NK-92 (cell line): ENCODE data around the gene MCM8.

Experiments used
- DNase-seq: peaks from one replicate; lab custom pipeline; 2025; ENCODE audit not compliant: unreplicated experiment; lab: John Stamatoyannopoulos, UW

The MCM8 gene

DNA sequence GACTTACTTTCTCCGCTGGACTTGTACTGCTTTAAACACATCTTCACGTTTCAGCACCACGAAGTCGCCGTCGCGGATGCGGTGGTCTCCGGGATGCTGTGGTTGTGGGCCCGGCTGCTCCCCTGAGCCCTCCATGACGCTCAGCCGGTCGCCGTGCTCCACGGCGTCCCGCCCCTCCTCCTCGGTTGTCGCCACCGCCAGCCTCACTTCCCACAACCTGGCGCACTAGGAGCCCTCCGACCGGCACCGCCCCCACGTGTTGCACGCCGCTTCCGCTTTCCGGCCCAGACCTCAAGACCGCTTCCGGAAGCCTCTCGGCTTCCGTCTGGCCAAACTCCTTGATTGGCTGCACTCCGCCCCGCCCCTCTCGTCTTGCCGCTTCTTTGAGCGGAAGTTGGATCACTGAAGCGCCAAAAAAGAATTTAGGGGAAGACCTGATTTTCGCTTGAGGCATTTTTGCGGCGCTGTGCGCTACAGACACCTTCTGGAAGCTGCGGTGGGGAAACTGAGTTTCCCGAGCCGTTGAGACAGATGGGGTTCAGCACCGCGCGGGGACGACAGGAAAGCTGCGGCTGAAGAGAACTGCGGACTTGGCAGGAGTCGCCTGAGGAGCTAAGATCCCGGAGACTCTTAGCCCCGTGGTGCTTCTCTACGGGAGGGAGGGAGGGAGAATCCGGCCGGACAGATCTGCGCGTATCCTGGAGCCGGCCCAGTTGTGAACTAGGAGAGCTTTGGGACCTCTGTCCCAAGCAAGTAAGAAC, at the start of gene MCM8, which contains the start of gene TRMT6:
Gene MCM8, plus strand, starts transcription at position 382 of the 761 bp plus-strand sequence. CDS start 1,364 bp downstream, outside the sequence.
Gene TRMT6, minus strand, starts transcription at position 263 of the 761 bp plus-strand sequence. Its CDS starts 128 bp downstream, at position 135.
- DNase-seq, result peak; percentile 86

DNA sequence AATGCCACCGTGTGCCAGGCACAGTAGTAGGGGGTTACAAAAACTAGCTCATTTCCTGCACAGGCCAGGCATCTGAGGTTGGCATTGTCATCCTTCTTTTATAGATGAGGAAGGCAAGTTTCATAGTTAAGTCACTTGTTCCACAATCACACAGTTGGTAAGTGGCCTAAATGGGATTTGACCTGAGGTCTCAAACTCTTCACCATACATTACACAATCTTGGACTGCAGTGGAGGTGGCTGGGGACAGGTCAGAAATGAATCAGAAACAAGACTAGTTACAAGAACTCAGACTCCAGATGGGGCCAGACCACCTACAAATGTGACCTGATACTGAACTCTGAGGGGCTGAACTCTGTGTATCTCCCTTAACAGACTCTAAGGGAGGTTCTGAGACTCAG, 49.5 kb upstream of the MCM8 start:
- no peak for DNase-seq

DNA sequence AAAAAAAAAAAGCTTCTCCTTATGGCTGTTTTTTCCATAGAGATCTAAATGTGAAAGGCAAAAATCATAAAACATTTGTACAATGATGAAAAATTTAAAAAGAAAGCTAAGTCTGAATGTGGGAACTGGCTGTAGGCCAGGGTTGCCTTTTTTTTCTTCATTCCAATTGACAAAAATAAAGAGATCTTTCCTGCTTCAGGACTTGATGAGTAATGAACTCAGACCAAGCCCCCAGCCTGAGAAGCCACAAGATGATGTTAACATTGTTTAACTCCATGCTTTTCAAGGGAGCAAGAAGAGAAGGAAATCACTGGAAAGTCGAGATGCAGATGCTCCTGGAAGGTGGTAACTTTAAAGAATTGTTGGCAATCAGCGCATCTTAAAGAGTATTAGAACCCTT, 41.5 kb upstream of the MCM8 start:
- no peak for DNase-seq

DNA sequence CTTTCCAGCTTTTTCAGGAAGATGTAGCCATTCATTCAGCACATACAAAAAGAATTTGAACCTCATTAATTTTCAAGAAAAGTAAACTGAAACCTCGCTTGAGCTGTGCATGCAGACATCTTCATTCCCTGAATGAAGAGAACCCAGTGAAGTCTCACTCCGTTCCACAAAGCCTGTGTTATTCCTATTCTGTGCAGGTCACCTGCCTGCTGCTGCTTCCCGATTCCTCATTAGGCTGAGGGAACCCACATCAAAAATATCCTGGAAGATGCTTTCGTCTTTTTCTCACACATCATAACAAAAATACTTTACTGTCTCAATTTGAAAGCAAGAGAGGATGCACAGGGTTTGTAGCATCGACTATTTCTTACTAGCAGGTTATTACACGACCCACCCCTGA, 40.3 kb upstream of the MCM8 start:
- no peak for DNase-seq

DNA sequence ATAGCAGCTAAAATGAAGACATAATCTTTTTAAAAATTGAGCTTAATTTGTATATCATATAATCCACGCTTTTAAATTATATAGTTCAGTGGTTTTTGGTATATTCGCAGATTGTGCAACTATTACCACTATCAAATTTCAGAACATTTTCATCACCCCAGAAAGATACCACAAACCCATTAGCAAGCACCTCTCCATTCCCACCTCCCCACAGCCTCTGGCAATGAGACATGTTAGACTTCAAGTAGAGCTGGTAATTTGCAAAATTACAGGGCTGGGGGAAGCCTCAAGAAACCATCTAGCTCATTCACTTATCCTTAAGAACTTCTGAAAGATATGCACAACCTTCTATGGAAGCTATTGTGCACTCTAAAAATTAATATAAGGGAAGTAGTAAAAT, 37.3 kb upstream of the MCM8 start:
- DNase-seq, result no peak

DNA sequence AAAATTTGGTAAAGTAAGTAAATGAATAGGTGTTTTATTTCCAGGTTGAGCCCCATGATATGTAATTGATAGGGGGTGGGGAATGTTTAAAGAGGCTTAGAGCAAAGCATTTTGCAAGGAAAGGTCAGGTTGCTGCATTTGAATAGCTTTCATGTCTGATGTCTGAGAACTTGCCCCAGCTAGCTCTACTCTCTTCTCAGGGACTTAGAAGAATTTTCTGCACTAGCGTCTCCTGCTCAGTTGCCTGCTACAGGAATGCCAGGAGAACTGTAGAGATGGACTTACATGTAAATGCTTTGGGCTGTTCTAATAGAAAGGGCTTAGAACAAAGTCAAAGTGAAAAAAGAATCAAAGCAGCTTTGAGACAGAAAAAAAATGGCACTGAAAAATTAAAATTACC, 35.6 kb upstream of the MCM8 start:
- no peak for DNase-seq

DNA sequence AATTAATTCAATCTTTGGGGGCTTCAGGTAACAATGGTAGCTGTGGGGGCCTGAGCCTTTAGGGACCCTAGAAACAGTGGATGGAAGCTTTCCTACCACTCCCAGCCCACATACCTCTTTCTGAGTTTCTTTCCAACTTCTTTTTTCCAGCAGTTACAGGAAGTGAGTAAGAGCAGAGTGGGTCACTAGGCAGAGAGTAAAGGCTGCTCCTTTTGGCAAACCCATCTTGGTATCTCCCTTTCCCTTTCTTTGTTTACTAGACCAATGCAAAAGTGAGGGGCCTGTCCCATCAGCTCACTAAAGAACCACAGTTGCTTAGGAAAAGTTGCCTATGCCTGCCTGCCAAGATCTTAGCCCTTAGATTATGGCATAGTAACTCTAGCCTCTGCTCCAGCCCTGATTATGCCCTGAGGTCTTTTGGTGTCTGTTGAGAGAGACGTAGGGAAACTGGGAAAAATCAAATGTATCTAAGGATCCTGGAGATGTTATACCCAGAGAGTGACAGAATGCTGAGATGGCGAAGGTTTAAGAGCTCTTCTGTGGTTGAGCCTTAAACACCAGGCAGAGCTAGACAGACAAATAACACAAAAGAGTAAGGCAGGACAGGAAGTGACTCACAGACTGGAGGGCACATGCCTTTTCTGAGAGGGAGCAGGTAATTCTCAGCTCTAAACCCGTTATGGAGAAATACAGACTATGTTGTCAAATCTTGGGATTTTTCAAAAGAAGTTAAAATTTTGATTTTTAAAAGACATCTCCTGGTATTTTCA, 31.4 kb upstream of the MCM8 start:
- DNase-seq, result no peak

DNA sequence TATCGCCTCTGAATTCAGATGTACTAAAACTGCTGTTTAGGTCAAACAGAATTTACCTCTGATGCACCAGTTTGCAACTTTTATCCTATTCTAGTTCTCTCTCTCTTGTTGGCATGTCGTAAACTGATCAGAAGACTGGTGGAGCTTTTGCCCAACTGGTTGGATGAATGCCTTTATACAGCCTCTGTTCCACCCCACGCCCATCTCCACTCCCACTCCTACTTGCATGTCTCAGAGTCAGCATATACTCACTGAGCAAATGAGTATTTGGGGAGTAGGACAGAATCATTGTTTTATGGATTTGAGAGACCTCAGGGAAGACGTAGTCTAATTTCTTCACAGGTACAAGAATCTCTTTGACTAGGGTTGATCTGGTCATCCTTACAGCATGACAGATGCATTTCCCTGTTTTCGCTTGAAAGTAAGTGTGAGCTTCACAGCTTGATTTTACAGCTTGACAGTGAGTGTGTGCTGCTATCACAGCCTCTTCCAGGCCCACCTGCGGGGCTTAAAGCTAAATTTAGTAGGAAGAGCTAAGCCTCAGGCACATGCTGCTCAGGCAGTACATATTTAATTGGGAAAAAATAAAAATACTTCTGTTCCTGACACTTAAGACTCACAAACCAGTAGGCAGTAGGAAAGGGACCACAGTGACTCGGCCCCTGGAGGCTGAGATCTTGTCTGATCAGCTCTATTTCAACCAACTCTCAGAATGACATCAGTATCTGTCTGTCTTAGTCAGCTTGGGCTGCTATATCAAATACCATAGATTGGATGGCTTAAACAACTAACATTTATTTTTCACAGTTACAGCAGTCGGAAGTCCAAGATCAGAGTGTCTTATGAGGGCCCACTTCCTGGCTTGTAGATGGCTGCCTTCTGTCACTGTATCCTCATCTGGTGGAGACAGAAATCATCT, 30.6 kb upstream of the MCM8 start:
- no peak for DNase-seq

DNA sequence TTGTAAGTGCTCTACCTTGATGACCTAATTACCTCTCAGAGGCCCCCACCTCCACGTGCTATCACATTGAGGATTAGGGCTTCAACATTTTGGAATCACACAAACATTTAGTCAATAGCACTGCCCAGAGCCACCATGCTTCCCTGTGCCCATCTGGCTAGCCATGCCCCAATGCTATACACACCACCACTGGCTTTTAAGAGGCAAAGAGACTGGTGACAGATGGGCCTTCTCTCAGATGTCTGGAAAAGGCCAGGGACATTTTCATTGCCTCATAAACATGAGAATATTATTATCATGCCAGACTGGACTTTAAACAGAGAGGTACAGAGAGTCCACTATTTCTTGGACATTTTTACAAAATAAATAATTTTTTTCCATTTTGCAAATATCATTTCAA, 29.9 kb upstream of the MCM8 start:
- DNase-seq, result no peak

DNA sequence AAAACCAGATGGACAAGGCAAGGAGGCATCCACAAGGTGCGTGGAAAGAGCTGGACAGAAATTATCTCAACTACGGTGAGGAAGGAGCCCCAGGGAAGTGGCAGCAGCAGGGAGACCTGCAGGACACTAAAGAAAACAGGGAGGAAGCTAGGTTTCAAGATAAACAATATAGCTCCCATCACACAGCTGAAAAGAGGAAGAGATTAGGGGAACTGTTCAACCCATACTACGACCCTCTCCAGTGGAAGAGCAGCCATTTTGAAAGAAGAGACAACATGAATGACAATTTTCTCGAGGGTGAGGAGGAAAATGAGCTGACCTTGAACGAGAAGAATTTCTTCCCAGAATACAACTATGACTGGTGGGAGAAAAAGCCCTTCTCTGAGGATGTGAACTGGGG, 27.0 kb upstream of the MCM8 start:
- no peak for DNase-seq

DNA sequence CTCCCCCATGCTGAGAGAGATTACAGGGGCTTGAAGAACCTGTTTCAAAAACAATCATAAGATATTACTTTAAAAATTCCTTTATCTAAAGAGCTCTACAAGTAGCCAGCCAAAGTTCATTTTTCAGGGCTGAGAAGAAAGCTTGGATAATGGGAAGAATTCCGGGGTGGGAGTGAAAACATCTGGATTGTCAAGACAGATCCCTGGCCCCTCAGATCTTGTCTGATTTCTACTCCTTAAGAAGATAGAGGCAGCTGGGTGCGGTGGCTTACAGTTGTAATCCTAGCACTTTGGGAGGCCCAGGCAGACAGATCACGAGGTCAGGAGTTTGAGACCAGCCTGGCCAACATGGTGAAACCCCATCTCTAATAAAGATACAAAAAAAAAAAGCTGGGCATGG, 24.9 kb upstream of the MCM8 start:
- no peak for DNase-seq

DNA sequence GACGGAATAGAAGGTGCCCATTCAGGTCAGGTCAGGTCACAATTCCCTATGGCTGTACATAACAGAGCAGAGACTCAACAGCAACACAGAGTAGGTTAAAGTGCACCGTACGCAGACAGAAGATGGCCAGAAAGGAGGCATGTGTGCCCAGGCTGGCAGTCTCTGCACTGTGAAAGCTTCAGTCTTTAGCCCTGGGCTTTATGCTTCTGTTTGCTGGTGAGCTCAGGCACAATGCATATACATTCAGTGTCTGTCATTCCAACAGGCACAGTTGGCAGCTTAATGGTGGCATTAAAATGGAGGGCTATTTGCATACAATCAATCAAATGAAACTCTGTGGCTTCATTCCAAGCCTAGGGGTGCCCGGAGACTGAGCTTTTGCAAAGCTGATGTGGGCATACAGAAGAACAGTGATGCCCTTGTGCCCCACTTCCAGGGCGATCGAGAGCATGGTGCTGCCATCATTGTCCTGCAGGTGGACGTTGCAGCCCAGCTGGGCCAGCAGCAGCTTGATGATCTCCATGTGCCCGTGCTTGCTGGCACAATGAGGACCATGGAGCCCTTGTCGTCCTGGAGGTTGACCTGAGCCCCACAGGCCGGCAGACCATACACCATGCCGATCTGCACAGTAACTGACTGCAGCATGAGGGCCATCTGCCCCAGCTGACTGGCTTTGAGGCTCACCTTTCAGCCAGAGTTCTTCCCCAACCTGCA, 22.5 kb upstream of the MCM8 start:
- no peak for DNase-seq

DNA sequence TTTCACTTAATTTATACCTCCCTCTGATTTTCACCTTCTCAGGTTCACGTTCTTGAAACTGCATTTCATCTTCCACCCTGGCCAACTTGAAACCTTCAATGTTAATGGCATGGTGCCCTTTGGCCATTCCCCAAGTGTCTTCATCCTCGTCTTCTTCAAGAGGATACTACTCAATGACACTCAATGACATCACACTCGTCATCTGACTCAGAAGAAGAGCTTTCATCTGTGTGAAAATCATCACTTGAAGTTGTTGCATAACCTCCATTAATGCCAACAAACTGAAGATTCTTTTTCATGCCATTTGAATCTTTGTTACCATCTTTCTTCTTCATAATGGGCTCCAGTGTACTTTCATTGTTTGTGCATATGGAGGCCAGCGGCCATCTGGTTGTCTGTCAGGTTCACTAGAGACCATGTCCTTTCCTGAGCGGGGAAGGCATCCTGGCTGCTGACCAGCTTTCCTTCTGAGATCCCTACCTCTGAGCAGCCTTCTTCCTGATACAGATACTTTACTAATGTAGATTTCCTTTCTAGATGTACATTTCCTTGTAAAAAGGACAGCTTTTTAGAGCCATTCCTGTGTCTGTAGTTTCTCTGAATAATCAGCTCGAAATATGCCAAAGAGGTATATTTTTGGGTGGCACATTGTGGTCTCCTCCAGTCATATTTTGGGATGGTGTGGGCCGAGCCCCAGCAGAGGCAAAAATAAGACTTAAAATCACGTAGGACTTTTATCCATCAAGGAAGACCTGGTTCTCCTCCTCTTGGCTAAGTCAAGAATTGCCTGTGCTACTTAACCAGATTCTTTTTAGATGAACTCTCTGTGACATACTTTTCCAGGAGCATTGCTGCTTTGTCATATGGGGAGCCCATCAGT, 21.4 kb upstream of the MCM8 start:
- DNase-seq, result no peak

DNA sequence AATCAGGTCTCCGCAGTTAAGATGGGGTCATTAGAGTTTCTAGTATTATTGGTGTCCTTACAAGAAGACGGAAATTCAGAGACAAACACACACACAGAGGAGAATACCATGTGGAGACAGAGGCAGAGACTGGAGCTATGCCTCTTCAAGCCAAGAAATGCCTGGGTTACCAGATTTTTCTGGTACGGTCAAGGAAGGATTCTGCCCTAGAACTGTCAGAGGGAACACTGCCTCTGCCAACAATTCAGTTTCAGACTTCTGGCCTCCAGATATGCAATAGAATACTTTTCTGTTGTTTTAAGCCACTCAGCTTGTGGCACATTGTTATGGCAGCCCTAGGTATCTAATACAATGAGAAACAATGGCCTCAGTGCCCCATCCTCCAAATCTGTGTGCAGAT, 19.0 kb upstream of the MCM8 start:
- no peak for DNase-seq

DNA sequence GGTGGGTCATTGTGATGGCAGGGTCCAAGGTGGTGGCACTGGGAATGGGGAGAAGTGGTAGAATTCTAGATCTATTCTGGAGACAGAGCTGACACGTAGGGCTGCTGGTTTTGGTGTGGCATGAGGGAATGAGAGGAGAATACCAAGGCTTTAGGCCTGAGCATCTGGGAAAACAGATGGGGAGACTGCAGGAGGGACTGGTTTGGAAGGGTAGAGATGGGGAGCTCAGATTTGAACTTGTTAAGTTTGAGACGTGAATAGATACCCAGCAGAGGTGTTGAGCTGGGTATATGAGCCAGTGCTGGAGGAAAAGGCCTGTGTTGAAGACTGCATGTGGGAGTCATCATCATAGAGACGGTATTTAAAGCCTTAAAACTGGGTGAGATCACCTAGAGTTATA, 17.7 kb upstream of the MCM8 start:
- DNase-seq, result no peak

DNA sequence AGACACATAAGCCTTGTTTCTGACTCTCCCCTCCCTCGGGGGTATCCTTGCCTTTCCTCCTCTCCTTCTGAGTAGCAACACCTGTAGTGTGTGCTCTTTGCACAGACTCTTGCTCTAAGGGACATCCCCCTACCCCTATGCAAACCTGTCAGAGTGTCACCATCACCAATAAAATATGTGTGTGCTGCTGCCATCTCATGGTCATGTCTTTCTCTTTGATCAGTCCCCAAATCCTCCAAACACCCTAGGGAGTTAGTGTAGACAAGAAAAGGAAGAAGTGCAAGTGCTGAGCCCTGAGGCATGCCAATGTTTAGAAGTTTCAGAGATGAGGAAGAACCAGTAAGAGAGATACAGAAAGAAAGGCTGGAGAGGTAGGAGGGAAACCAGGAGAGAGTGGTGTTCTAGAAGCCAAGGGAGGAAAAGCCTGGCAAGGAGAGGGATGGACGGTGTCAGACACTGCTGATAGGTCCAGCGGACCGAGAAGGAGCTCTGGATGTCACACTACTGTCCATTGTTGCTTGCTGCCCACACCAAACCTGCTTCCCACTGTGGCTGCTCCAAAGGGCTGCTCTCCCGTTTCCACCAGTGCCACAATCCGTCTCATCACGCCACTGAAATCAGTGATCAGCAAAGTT, 16.5 kb upstream of the MCM8 start:
- DNase-seq, result no peak

DNA sequence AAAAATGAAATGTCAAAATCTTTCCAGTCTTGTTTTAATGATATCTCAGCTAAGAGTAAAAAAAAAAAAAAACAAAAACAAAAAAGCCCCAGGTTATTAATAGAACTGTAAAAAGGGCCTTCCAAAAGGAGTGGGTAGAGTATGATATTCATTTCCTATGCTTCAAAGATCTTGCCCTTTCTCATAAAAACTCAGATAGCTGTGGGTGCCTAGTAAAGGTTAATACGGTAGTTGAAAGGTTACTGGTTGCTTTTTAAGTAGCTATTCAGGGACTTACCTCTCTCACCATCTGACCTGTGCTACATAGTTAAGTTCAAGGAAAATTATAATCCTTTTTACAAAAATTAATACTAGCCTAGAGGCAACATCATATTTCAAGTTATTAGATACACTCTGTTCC, 15.1 kb upstream of the MCM8 start:
- no peak for DNase-seq

DNA sequence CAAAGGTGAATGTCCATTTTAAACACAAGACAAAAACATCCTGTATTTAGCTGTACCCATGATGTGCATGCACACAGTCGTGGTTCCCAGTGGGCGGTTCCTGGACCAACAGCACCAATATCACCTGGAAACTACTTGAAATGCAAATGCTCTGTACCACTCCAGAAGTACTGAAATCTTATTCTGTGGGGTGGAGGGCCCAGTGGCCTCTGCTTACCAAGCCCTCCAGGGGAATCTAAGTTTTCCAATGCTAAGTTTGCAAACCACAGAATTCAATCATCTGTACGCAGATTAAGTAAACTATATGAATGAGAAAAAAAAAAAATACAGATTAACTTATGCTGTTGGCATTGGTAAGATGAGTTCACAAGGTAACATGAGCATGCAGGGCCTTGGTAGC, 14.2 kb upstream of the MCM8 start:
- no peak for DNase-seq

DNA sequence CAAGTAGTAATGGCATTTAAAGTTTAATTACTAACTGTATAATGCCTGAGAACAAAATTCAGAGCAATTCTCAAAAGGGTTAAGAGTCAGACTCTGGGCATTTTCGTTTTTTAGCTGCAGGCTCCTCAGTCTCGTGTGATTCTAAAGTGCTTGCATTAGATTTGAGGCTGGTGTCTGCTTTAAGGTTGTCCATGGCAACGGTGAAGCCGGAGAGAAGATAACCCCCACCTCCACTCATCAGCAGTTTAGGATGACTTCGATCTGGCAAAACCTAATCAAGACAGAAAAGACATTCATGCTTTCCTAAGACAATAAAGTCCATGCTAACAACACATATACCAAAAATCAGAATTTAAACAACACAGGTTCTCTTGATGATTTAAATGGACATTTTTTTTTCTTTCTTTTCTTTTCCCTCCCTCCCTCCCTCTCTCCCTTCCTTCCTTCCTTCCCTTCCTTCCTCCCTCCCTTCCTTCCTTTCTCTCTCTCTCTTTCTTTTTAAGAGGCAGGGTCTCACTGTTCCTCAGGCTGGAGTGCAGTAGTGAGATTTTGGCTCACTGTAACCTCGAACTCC, 11.9 kb upstream of the MCM8 start:
- no peak for DNase-seq
